Measurements from ENCODE around the gene TMEM219.

DNA sequence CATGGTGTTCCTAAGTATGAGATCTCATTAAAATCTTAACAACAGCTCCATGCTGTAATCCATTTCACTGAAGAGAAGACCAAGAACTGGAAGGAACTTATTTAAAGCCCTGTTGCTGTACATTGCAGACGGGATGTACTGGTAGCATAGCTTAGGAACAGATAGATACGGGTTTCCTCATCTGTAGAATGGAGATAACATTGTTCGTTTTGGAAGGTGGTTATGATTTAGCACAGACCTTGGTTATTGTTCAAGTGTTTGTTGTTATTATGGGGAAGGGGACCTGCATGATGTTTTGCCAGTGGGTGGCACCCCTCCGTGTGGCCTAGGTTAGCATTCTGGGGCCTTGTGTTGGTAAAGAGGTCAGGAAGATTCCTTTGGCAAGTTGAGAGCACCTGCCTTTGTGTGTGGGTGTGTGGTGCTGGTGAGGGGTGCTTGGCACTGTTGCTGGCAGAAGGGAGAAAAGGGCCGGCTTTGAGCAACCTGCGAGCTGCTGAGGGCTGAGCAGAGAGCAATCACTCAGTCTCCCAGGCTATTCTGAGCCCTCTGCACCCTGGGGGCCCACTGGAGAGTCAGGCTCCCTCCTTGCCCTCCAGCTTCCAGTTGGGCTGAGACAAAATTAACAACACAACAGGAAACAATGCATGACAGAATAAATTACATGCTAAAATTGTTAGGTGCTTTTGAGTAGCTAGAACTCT is 14.1 kb downstream of the TMEM219 start:
- TF ChIP-seq TAF1 (IDR thresholded peaks at IDR 0.05; ENCODE audit: control insufficient read depth, extremely low read depth, insufficient read depth, low read length, severe bottlenecking) = no peak
- TF ChIP-seq PTBP1 (IDR thresholded peaks at IDR 0.05; ENCODE audit: low read depth, low read length) = no peak
- TF ChIP-seq ZNF707 (CRISPR knock-in tag; conservative IDR thresholded peaks at IDR 0.05) = no peak
- no peak for TF ChIP-seq ZZZ3 (IDR thresholded peaks at IDR 0.05)
- no peak for TF ChIP-seq MYNN (IDR thresholded peaks at IDR 0.05)
- TF ChIP-seq MYNN (CRISPR knock-in tag; IDR thresholded peaks at IDR 0.05) = no peak
- TF ChIP-seq, protein P1, sequence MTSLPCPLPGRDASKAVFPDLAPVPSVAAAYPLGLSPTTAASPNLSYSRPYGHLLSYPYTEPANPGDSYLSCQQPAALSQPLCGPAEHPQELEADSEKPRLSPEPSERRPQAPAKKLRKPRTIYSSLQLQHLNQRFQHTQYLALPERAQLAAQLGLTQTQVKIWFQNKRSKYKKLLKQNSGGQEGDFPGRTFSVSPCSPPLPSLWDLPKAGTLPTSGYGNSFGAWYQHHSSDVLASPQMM (CRISPR knock-in tag; IDR thresholded peaks at IDR 0.05) = no peak
